Measurements from ENCODE around the gene NBPF15.
"Not testable (repeated sequence)": the region's sequence is repeated elsewhere in the genome, so short reads cannot be mapped to it uniquely, and the experiment has no call there.

NBPF15 gene

GRCh38 chr1:144461136-144461759 lies at the start of gene NBPF15:
Gene NBPF15, minus strand, starts transcription at chr1:144461669. Its CDS starts 21,666 bp downstream, at chr1:144440003.
- H3K27ac ChIP-seq, result peak within 1 kb of the TSS; percentile 70

GRCh38 chr1:144496429-144496828 lies 35.0 kb upstream of the NBPF15 start:
- not testable (repeated sequence) for H3K27ac ChIP-seq

GRCh38 chr1:144494130-144494529 lies 32.7 kb upstream of the NBPF15 start:
- not testable (repeated sequence) for H3K27ac ChIP-seq

- H3K27ac ChIP-seq, result not testable (repeated sequence)
Measured at GRCh38 chr1:144490394-144490793, 28.9 kb upstream of the NBPF15 start.

GRCh38 chr1:144487002-144487401 lies 25.5 kb upstream of the NBPF15 start:
- not testable (repeated sequence) for H3K27ac ChIP-seq

- TF ChIP-seq CTCF (conservative IDR thresholded peaks at IDR 0.05), result peak; percentile 26
- H3K27ac ChIP-seq, result not testable (repeated sequence)
Measured at GRCh38 chr1:144485048-144485993, 23.9 kb upstream of the NBPF15 start.

- not testable (repeated sequence) for H3K27ac ChIP-seq
Measured at GRCh38 chr1:144473897-144474296, 12.4 kb upstream of the NBPF15 start.

- H3K27ac ChIP-seq, result not testable (repeated sequence)
Measured at GRCh38 chr1:144471434-144471833, 10.0 kb upstream of the NBPF15 start.

GRCh38 chr1:144461778-144462177 lies 309 bp upstream of the NBPF15 start:
- H3K27ac ChIP-seq, result peak overlapping the region; percentile 70

- peak overlapping the region; percentile 70 for H3K27ac ChIP-seq
Measured at GRCh38 chr1:144460686-144461085, 783 bp downstream of the NBPF15 start.

GRCh38 chr1:144442402-144442801 lies 19.1 kb downstream of the NBPF15 start:
- not testable (repeated sequence) for H3K27ac ChIP-seq

GRCh38 chr1:144439737-144440136 lies 21.7 kb downstream of the NBPF15 start:
- H3K27ac ChIP-seq, result not testable (repeated sequence)
- peak; percentile 31 for TF ChIP-seq CTCF (conservative IDR thresholded peaks at IDR 0.05)

- H3K27ac ChIP-seq, result peak overlapping the region; percentile 76
- TF ChIP-seq CTCF (conservative IDR thresholded peaks at IDR 0.05), result peak; percentile 44
Measured at GRCh38 chr1:144418891-144419694, 42.4 kb downstream of the NBPF15 start.

- H3K27ac ChIP-seq, result peak overlapping the region; percentile 69
Measured at GRCh38 chr1:144413404-144414118, 47.9 kb downstream of the NBPF15 start.

GRCh38 chr1:144412491-144413403 lies 48.7 kb downstream of the NBPF15 start:
- peak overlapping the region; percentile 69 for H3K27ac ChIP-seq
